Keratinocyte (primary cell): ENCODE data around the gene FLT3.

Source experiments
- EZH2 ChIP-seq: IDR thresholded peaks from one replicate; pipeline ENCODE4 v1.6.1; 2012; ENCODE audit warnings: inconsistent platforms, mild to moderate bottlenecking, low read length, moderate library complexity
- TF ChIP-seq, protein P1 (sequence below), 3 experiments: IDR thresholded peaks in 1 of 3; conservative IDR thresholded peaks in 1 of 3; optimal IDR thresholded peaks in 1 of 3; 2 replicates in 2 of 3; 3 replicates in 1 of 3; pipeline versions ENCODE3 to v1.5.1; 2011; ENCODE audit warnings: low read length in 3 of 3, mild to moderate bottlenecking in 3 of 3, moderate library complexity in 2 of 3, control low read depth in 1 of 3, inconsistent platforms in 1 of 3; ENCODE audit not compliant: insufficient read depth in 2 of 3; ENCODE audit errors: extremely low read depth in 1 of 3

DNA sequence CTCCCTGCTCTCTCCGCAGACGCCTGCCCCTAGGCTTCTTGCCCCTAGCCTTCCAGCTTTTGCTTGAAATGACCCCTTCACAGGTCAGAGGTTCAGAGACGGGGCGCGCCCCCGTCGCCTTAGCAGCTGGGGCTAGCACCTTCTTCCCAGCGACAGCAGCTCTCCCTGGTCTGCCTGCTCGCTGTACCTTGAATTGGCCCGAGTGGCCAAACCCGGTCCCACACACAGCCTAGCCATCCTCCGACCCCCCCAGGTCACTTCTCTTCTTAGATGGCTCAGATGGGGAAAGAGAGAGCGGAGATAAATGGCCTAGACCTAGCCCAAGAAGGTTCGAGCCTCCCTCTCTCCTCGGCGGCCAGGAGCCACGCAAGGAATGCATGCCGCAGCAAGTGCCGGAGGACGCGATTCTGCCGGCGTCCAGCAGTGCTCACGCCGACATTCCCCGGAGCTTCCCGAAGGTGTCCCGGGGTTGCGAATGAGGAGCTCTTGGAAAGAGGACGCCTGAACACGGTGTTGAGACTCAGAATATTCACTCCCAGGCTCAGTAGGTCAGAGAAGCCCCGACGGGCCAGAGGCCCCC lies 132.6 kb downstream of the FLT3 start:
- TF ChIP-seq EZH2 = peak; percentile 80
- TF ChIP-seq, protein P1, sequence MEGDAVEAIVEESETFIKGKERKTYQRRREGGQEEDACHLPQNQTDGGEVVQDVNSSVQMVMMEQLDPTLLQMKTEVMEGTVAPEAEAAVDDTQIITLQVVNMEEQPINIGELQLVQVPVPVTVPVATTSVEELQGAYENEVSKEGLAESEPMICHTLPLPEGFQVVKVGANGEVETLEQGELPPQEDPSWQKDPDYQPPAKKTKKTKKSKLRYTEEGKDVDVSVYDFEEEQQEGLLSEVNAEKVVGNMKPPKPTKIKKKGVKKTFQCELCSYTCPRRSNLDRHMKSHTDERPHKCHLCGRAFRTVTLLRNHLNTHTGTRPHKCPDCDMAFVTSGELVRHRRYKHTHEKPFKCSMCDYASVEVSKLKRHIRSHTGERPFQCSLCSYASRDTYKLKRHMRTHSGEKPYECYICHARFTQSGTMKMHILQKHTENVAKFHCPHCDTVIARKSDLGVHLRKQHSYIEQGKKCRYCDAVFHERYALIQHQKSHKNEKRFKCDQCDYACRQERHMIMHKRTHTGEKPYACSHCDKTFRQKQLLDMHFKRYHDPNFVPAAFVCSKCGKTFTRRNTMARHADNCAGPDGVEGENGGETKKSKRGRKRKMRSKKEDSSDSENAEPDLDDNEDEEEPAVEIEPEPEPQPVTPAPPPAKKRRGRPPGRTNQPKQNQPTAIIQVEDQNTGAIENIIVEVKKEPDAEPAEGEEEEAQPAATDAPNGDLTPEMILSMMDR (optimal IDR thresholded peaks at IDR 0.05 in 1 of 3, IDR thresholded peaks at IDR 0.05 in 1 of 3, conservative IDR thresholded peaks at IDR 0.05 in 1 of 3; ENCODE audit: extremely low read depth in 1 of 3, insufficient read depth in 2 of 3, low read length in 3 of 3) = no peak
